Uterus (tissue), 4 donors: ENCODE measurements around the gene MFAP4. TPM values are rescaled to one million over a fixed set of nuclear protein-coding genes. Genes with fewer than 3 reads are reported as not detected.

Source experiments
- DNase-seq, 2 donors: peaks; one replicate each; pipeline ENCODE4 v3.0.0-alpha.2; 2019 to 2020
- H3K27ac ChIP-seq, 2 donors: fragments of 200-600 bp; sonication (generic); 1 replicate in 1 of 2; 2 replicates in 1 of 2; pipeline ENCODE4 v1.5.1; 2016 to 2018
- H3K27me3 ChIP-seq, 2 donors: fragments of 200-600 bp; sonication (generic); one replicate each; pipeline ENCODE4 v1.5.1; 2018 to 2019; ENCODE audit warnings: control low read depth in 1 of 2
- H3K36me3 ChIP-seq, 2 donors: fragments of 200-600 bp; sonication (generic); one replicate each; pipeline ENCODE4 v1.5.1; 2019; ENCODE audit warnings: control low read depth in 1 of 2
- H3K4me1 ChIP-seq, 2 donors: fragments of 200-600 bp; sonication (generic); one replicate each; pipeline ENCODE4 v1.5.1; 2018 to 2019; ENCODE audit warnings: control low read depth in 1 of 2
- H3K4me3 ChIP-seq, 2 donors: fragments of 200-600 bp; sonication (generic); 1 replicate in 1 of 2; 2 replicates in 1 of 2; pipeline ENCODE4 v1.5.1; 2018 to 2019; ENCODE audit warnings: mild to moderate bottlenecking in 1 of 2
- H3K9me3 ChIP-seq, 2 donors: fragments of 200-600 bp; sonication (generic); one replicate each; pipeline ENCODE4 v1.5.1; 2019; ENCODE audit warnings: control low read depth in 1 of 2
- CTCF ChIP-seq, 4 experiments: fragments of 200-600 bp in 2 of 4; fragments of 450-650 bp in 2 of 4; sonication (generic) in 2 of 4; IDR thresholded peaks; one replicate each; pipeline ENCODE4 v1.5.1; 2016 to 2019; ENCODE audit warnings: antibody characterized with exemption in 4 of 4, mild to moderate bottlenecking in 2 of 4, moderate library complexity in 1 of 4
- POLR2A ChIP-seq, 2 donors: fragments of 450-650 bp; IDR thresholded peaks; one replicate each; pipeline ENCODE4 v1.6.1; 2016; ENCODE audit warnings: antibody characterized with exemption in 2 of 2, mild to moderate bottlenecking in 1 of 2, moderate library complexity in 1 of 2
- intact Hi-C: fragments of 100-400 bp; cut with DNase I; formaldehyde crosslinking; loops from one replicate; pipeline ENCODE4 v1.15.1; 2023; ENCODE audit warnings: low total_unique reads
- total RNA-seq, 4 donors: library from RNA; depleted of rRNA in 3 of 4; stranded (reverse); fragments of >200 nt in 3 of 4; gene quantifications; one replicate each; pipeline versions ENCODE4 v1.1.0 to v1.2.4, GENCODE V29; 2014 to 2023
- donor health status: DM: yes; HTN: yes; CAD: no.

MFAP4 gene
- total RNA-seq, 4 donors from 2014 or later = 81.2 to 149 (median 117) TPM

GRCh38 chr17:19412984-19413383, 26.0 kb upstream of the MFAP4 start:
- H3K4me1 ChIP-seq = peaks cover 0 to 2% of the 10 kb centered on the region in 2 donors
- no peaks in the 10 kb centered on the region for H3K9me3 ChIP-seq
- H3K27me3 ChIP-seq = no peaks in the 10 kb centered on the region
- TF ChIP-seq CTCF (IDR thresholded peaks at IDR 0.05) (no peak), POLR2A (IDR thresholded peaks at IDR 0.05) (no peak)
- no peaks in the 10 kb centered on the region for H3K36me3 ChIP-seq
- H3K4me3 ChIP-seq = no peak overlapping the region
- intact Hi-C loops = no loop called here
- no peak overlapping the region for H3K27ac ChIP-seq
- DNase-seq = no peak

- intact Hi-C loops = no loop called here
- no peak overlapping the region for H3K4me3 ChIP-seq
- no peak for DNase-seq
- peaks cover 0 to 2% of the 10 kb centered on the region in 2 donors for H3K4me1 ChIP-seq
- no peak for TF ChIP-seq CTCF (IDR thresholded peaks at IDR 0.05)
- TF ChIP-seq POLR2A (IDR thresholded peaks at IDR 0.05) = no peak
- no peaks in the 10 kb centered on the region for H3K36me3 ChIP-seq
- H3K27ac ChIP-seq = no peak overlapping the region
- no peaks in the 10 kb centered on the region for H3K9me3 ChIP-seq
- no peaks in the 10 kb centered on the region for H3K27me3 ChIP-seq
Measured at GRCh38 chr17:19412510-19412909, 25.5 kb upstream of the MFAP4 start.

- H3K27ac ChIP-seq = no peak overlapping the region
- H3K4me3 ChIP-seq = no peak overlapping the region
Measured at GRCh38 chr17:19411631-19412030, 24.6 kb upstream of the MFAP4 start.

GRCh38 chr17:19410875-19411620, 24.1 kb upstream of the MFAP4 start, which contains the start of gene RNF112:
TSS of gene RNF112 (plus strand) at chr17:19411232. CDS start at chr17:19411409, 177 bp downstream.
- no peaks in the 10 kb centered on the region for H3K27me3 ChIP-seq
- H3K4me3 ChIP-seq = no peak within 1 kb of the TSS
- DNase-seq = peak in 1 of 2 donors; percentile 41

More at GRCh38 chr17:19411631-19412030, 24.6 kb upstream of the MFAP4 start:
- Histone ChIP-seq H3K36me3 (no peaks in the 10 kb centered on the region), H3K9me3 (no peaks in the 10 kb centered on the region), H3K4me1 (peaks cover 0 to 2% of the 10 kb centered on the region in 2 donors), H3K27me3 (no peaks in the 10 kb centered on the region)
- TF ChIP-seq POLR2A (IDR thresholded peaks at IDR 0.05) (no peak), CTCF (IDR thresholded peaks at IDR 0.05) (no peak)
- DNase-seq = no peak
- intact Hi-C loops = no loop called here

More at GRCh38 chr17:19410875-19411620, 24.1 kb upstream of the MFAP4 start, which contains the start of gene RNF112:
- peaks cover 0 to 2% of the 10 kb centered on the region in 2 donors for H3K4me1 ChIP-seq
- no peaks in the 10 kb centered on the region for H3K36me3 ChIP-seq
- intact Hi-C loops = no loop called here
- no peaks in the 10 kb centered on the region for H3K9me3 ChIP-seq
- TF ChIP-seq CTCF (IDR thresholded peaks at IDR 0.05) = peak in 2 of 4 experiments; percentile 15 to 42
- no peak for TF ChIP-seq POLR2A (IDR thresholded peaks at IDR 0.05)
- no peak within 1 kb of the TSS for H3K27ac ChIP-seq
